IMR-90 (cell line): ENCODE data around the gene NT5M. TPM values are rescaled to one million over a fixed set of nuclear protein-coding genes. Genes with fewer than 3 reads are reported as not detected.

Experiments
- ATAC-seq: fragments of 200-7000 bp; cut with Tn5 transposase; 2 replicates; pipeline ENCODE4 v1.9.1; 2020; ENCODE audit warnings: low read depth, mild to moderate bottlenecking, moderate library complexity
- BruUV-seq: library from RNA; stranded (reverse); fragments of 400-500 nt; replicated peaks from 2 replicates; lab custom pipeline; 2021; lab: Mats Ljungman, UMichigan
- CTCF ChIA-PET: fragments of 300-600 bp; formaldehyde crosslinking; extraction: SDS; loops from one replicate; lab custom pipeline; 2021; ENCODE audit warnings: antibody characterized with exemption; lab: Yijun Ruan, JAX
- POLR2A ChIA-PET: fragments of 300-600 bp; sonication (Branson Sonifier 250); formaldehyde crosslinking; loops from one replicate; lab custom pipeline; 2022; ENCODE audit warnings: antibody characterized with exemption; ENCODE audit not compliant: unreplicated experiment; lab: Charles Lee
- DNase-seq: peaks from one replicate; pipeline ENCODE4 v3.0.0; 2013
- H2AFZ ChIP-seq: replicated peaks from 2 replicates; pipeline ENCODE3; 2013; ENCODE audit warnings: low read length, mild to moderate bottlenecking; ENCODE audit not compliant: poor library complexity
- H2AK5ac ChIP-seq: 2 replicates; pipeline ENCODE4 v1.6.1; 2013; ENCODE audit warnings: low read depth, low read length, inconsistent platforms
- H2AK9ac ChIP-seq: replicated peaks from 2 replicates; pipeline ENCODE3; 2013; ENCODE audit warnings: mild to moderate bottlenecking, low read depth, low read length, moderate library complexity; ENCODE audit not compliant: poor library complexity
- H2BK120ac ChIP-seq: 2 replicates; pipeline ENCODE4 v1.6.1; 2013; ENCODE audit warnings: low read depth, low read length, inconsistent platforms
- H2BK15ac ChIP-seq: 3 replicates; pipeline ENCODE4 v1.6.1; 2013; ENCODE audit warnings: low read depth, low read length, inconsistent platforms
- H2BK20ac ChIP-seq: 2 replicates; pipeline ENCODE4 v1.6.1; 2013; ENCODE audit warnings: low read depth, mild to moderate bottlenecking, inconsistent platforms, low read length, moderate library complexity
- H2BK5ac ChIP-seq: 2 replicates; pipeline ENCODE4 v1.6.1; 2013; ENCODE audit warnings: mild to moderate bottlenecking, low read depth, low read length, inconsistent platforms; ENCODE audit not compliant: poor library complexity, severe bottlenecking
- H3K14ac ChIP-seq: replicated peaks from 2 replicates; pipeline ENCODE4 v1.6.1; 2013; ENCODE audit warnings: low read depth, low read length, inconsistent platforms
- H3K18ac ChIP-seq: 2 replicates; pipeline ENCODE4 v1.6.1; 2013; ENCODE audit warnings: low read depth, low read length, control low read depth
- H3K23ac ChIP-seq: 2 replicates; pipeline ENCODE4 v1.6.1; 2013; ENCODE audit warnings: low read depth, low read length, inconsistent platforms
- H3K27ac ChIP-seq: 2 replicates; pipeline ENCODE4 v1.5.1; 2013; ENCODE audit warnings: mild to moderate bottlenecking, control low read depth, low read length; ENCODE audit not compliant: insufficient read depth
- H3K27me3 ChIP-seq: 2 replicates; pipeline ENCODE4 v1.6.1; 2013; ENCODE audit warnings: low read length; ENCODE audit not compliant: control insufficient read depth, insufficient read depth
- H3K36me3 ChIP-seq: 2 replicates; pipeline ENCODE4 v1.6.1; 2013; ENCODE audit warnings: low read length, mixed read lengths; ENCODE audit not compliant: control insufficient read depth, insufficient read depth
- H3K4ac ChIP-seq: 2 replicates; pipeline ENCODE4 v1.6.1; 2013; ENCODE audit warnings: low read depth, low read length, inconsistent platforms
- H3K4me1 ChIP-seq: 2 replicates; pipeline ENCODE4 v1.6.1; 2013; ENCODE audit warnings: low read length, mixed read lengths; ENCODE audit not compliant: control insufficient read depth, insufficient read depth
- H3K4me2 ChIP-seq: 2 replicates; pipeline ENCODE4 v1.6.1; 2013; ENCODE audit warnings: low read depth, mild to moderate bottlenecking, control low read depth, low read length, moderate library complexity
- H3K4me3 ChIP-seq: 2 replicates; pipeline ENCODE4 v1.5.1; 2013; ENCODE audit warnings: low read depth, mild to moderate bottlenecking, control low read depth, low read length, moderate library complexity; ENCODE audit not compliant: insufficient read depth
- H3K56ac ChIP-seq: 2 replicates; pipeline ENCODE4 v1.6.1; 2013; ENCODE audit warnings: low read length, inconsistent platforms; ENCODE audit not compliant: insufficient read depth; ENCODE audit errors: extremely low read depth
- H3K79me1 ChIP-seq, 2 experiments: 2 replicates each; pipeline ENCODE4 v1.6.1; 2013; ENCODE audit warnings: low read length in 2 of 2, inconsistent platforms in 1 of 2, low read depth in 1 of 2
- H3K9ac ChIP-seq: 2 replicates; pipeline ENCODE4 v1.6.1; 2013; ENCODE audit warnings: low read depth, low read length, control low read depth
- H3K9me1 ChIP-seq: 2 replicates; pipeline ENCODE4 v1.6.1; 2013; ENCODE audit warnings: low read length, inconsistent platforms; ENCODE audit not compliant: insufficient read depth
- H3K9me3 ChIP-seq: 2 replicates; pipeline ENCODE4 v1.6.1; 2013; ENCODE audit warnings: low read length; ENCODE audit not compliant: control insufficient read depth, insufficient read depth
- H4K20me1 ChIP-seq: 2 replicates; pipeline ENCODE4 v1.6.1; 2013; ENCODE audit warnings: low read length, inconsistent platforms; ENCODE audit not compliant: insufficient read depth
- H4K5ac ChIP-seq: 2 replicates; pipeline ENCODE4 v1.6.1; 2013; ENCODE audit warnings: mild to moderate bottlenecking, low read depth, low read length, control low read depth
- H4K8ac ChIP-seq, 2 experiments: 2 replicates each; pipeline ENCODE4 v1.6.1; 2013; ENCODE audit warnings: low read depth in 2 of 2, low read length in 2 of 2, control low read depth in 1 of 2, inconsistent platforms in 1 of 2
- H4K91ac ChIP-seq: 2 replicates; pipeline ENCODE4 v1.6.1; 2013; ENCODE audit warnings: low read depth, low read length, inconsistent platforms; ENCODE audit not compliant: insufficient read depth
- CEBPB ChIP-seq: IDR thresholded peaks from 2 replicates; pipeline ENCODE4 v1.6.1; 2012; ENCODE audit warnings: low read depth, low read length, improper control_type of control experiment
- CHD1 ChIP-seq: IDR thresholded peaks from 2 replicates; pipeline ENCODE4 v1.6.1; 2012; ENCODE audit warnings: low read depth, low read length, improper control_type of control experiment
- CTCF ChIP-seq: conservative IDR thresholded peaks from 2 replicates; pipeline ENCODE4 v1.5.1; 2012; ENCODE audit warnings: mild to moderate bottlenecking, low read depth, low read length, improper control_type of control experiment
- ELK1 ChIP-seq: fragments of 150-350 bp; IDR thresholded peaks from 2 replicates; pipeline ENCODE4 v1.6.1; 2016; ENCODE audit warnings: low read depth, mild to moderate bottlenecking, low read length, moderate library complexity, borderline replicate concordance
- POLR2A ChIP-seq: IDR thresholded peaks from 2 replicates; pipeline ENCODE4 v1.6.1; 2012; ENCODE audit warnings: mild to moderate bottlenecking, low read depth, low read length
- RAD21 ChIP-seq: IDR thresholded peaks from 2 replicates; pipeline ENCODE4 v1.6.1; 2012; ENCODE audit warnings: low read length, improper control_type of control experiment
- WGBS, 2 experiments: methylation state at CpG; one replicate each; pipeline versions ENCODE4 v1.1.5 to v1.1.7; 2013; ENCODE audit warnings: missing lambda C conversion rate in 2 of 2; ENCODE audit not compliant: insufficient read length in 1 of 2; ENCODE audit errors: extremely low coverage in 2 of 2; 5-methylcytosine and 5-hydroxymethylcytosine counted together
- dilution Hi-C: fragments of 300-500 bp; cut with HindIII; formaldehyde crosslinking; loops from one replicate; pipeline ENCODE4 v1.14.3; 2018; ENCODE audit warnings: low sequenced_read_pairs; ENCODE audit not compliant: unreplicated experiment
- in situ Hi-C: fragments of 300-500 bp; cut with MboI; formaldehyde crosslinking; loops from 3 replicates; pipeline ENCODE4 v1.14.3; 2019; ENCODE audit warnings: low sequenced_read_pairs, inconsistent platforms, mixed read lengths
- intact Hi-C: fragments of 100-400 bp; cut with micrococcal nuclease; formaldehyde crosslinking; loops from 2 replicates; pipeline ENCODE4 v1.10.0; 2022
- polyA plus RNA-seq, 3 experiments: library from polyadenylated mRNA; depleted of rRNA; stranded (reverse); fragments of >200 nt; gene quantifications; 2 replicates each; pipeline ENCODE4 v1.2.3, GENCODE V29; 2012; ENCODE audit warnings: low replicate concordance in 1 of 3
- total RNA-seq: library from RNA; depleted of rRNA; stranded (reverse); fragments of >200 nt; gene quantifications from 2 replicates; pipeline ENCODE4 v1.2.3, GENCODE V29; 2012

Gene NT5M
- total and polyA plus RNA-seq, 2 of the 4 experiments (the other 2 are of a cell fraction) = 0.18 to 0.32 TPM

- Histone ChIP-seq H2BK120ac (no peak overlapping the region), H3K9me3 (no peaks in the 10 kb centered on the region), H2AFZ (no peak overlapping the region), H3K27me3 (peaks cover 12% of the 10 kb centered on the region), H3K56ac (no peak overlapping the region), H3K36me3 (no peaks in the 10 kb centered on the region), H2AK5ac (no peak overlapping the region), H2AK9ac (no peak overlapping the region), H3K27ac (no peak overlapping the region), H3K4me3 (no peak overlapping the region), H2BK15ac (no peak overlapping the region), H2BK20ac (no peak overlapping the region), H3K4me2 (no peak overlapping the region), H4K91ac (no peak overlapping the region), H3K18ac (no peak overlapping the region), H3K79me1 (no peaks in the 10 kb centered on the region), H4K8ac (no peak overlapping the region), H3K4ac (no peak overlapping the region), H3K9me1 (no peaks in the 10 kb centered on the region), H3K23ac (no peak overlapping the region), H3K14ac (no peak overlapping the region), H3K9ac (no peak overlapping the region), H4K20me1 (no peaks in the 10 kb centered on the region), H4K5ac (no peak overlapping the region), H3K4me1 (no peaks in the 10 kb centered on the region), H2BK5ac (no peak overlapping the region)
- DNase-seq = no peak
- in situ Hi-C loops (no loop called here), intact Hi-C loops (no loop called here), dilution Hi-C loops (no loop called here)
- ATAC-seq = no peak
- no CpG with 5 or more reads among the region's 7 CpGs for WGBS, 2 experiments
- no peak for TF ChIP-seq CHD1
- TF ChIP-seq POLR2A = no peak
- no peak for TF ChIP-seq ELK1
- TF ChIP-seq CTCF = no peak
- TF ChIP-seq CEBPB = no peak
- TF ChIP-seq RAD21 = no peak
- BruUV-seq = no TSS peak
- CTCF ChIA-PET = no interaction called here
- POLR2A ChIA-PET = no interaction called here
Observed at GRCh38 chr17:17341452-17341851, 38.3 kb downstream of the NT5M start.
